GM19463 (cell line): Measurements from ENCODE around the gene GNLY.
"Not testable (repeated sequence)": the region's sequence is repeated elsewhere in the genome, so short reads cannot be mapped to it uniquely, and the experiment has no call there.

ENCODE experiments used
- ATAC-seq: cut with Tn5 transposase; IDR thresholded peaks from one replicate; pipeline ENCODE4 v1.9.1; 2021; ENCODE audit warnings: mild to moderate bottlenecking, moderate library complexity; ENCODE audit not compliant: unreplicated experiment

GNLY gene

GRCh38 chr2:85706599-85707296 lies 12.6 kb downstream of the GNLY start:
- ATAC-seq = no peak

- peak; percentile 47 for ATAC-seq
Observed at GRCh38 chr2:85707304-85707703, 13.1 kb downstream of the GNLY start.

- no peak for ATAC-seq
Observed at GRCh38 chr2:85708641-85709040, 14.5 kb downstream of the GNLY start.

- ATAC-seq = no peak
Observed at GRCh38 chr2:85709401-85709811, 15.2 kb downstream of the GNLY start.

- no peak for ATAC-seq
Observed at GRCh38 chr2:85710687-85711577, 16.8 kb downstream of the GNLY start.

- ATAC-seq = no peak
Observed at GRCh38 chr2:85711578-85712060, 17.5 kb downstream of the GNLY start.

- no peak for ATAC-seq
Observed at GRCh38 chr2:85712336-85712735, 18.2 kb downstream of the GNLY start.

- no peak for ATAC-seq
Observed at GRCh38 chr2:85712849-85713612, 18.9 kb downstream of the GNLY start.

- no peak for ATAC-seq
Observed at GRCh38 chr2:85713836-85714235, 19.7 kb downstream of the GNLY start.

- ATAC-seq = not testable (repeated sequence)
Observed at GRCh38 chr2:85714421-85714820, 20.3 kb downstream of the GNLY start.

GRCh38 chr2:85714841-85715240 lies 20.7 kb downstream of the GNLY start:
- no peak for ATAC-seq

GRCh38 chr2:85716346-85716914 lies 22.3 kb downstream of the GNLY start:
- no peak for ATAC-seq

- ATAC-seq = no peak
Observed at GRCh38 chr2:85717308-85718008, 23.3 kb downstream of the GNLY start.

- ATAC-seq = no peak
Observed at GRCh38 chr2:85718009-85718391, 23.8 kb downstream of the GNLY start.

GRCh38 chr2:85718885-85719492 lies 24.8 kb downstream of the GNLY start:
- ATAC-seq = no peak

GRCh38 chr2:85719609-85720240 lies 25.6 kb downstream of the GNLY start:
- ATAC-seq = no peak

GRCh38 chr2:85720533-85720932 lies 26.4 kb downstream of the GNLY start:
- no peak for ATAC-seq

- ATAC-seq = no peak
Observed at GRCh38 chr2:85721641-85722040, 27.5 kb downstream of the GNLY start.

GRCh38 chr2:85722519-85722918 lies 28.4 kb downstream of the GNLY start:
- no peak for ATAC-seq
